HepG2 (cell line): ENCODE results near the gene EXPH5. TPM values are rescaled to one million over a fixed set of nuclear protein-coding genes. Genes with fewer than 3 reads are reported as not detected.

Experiments
- ATAC-seq: fragments of 200-7000 bp; cut with Tn5 transposase; 3 replicates; pipeline ENCODE4 v1.9.1; 2020; ENCODE audit warnings: mild to moderate bottlenecking, moderate library complexity
- BruUV-seq: library from RNA; stranded (reverse); fragments of 400-500 nt; replicated peaks from 2 replicates; lab custom pipeline; 2021; lab: Mats Ljungman, UMichigan
- CTCF ChIA-PET: fragments of 300-600 bp; formaldehyde crosslinking; extraction: SDS; loops from one replicate; lab custom pipeline; 2021; ENCODE audit warnings: low total read pairs, inconsistent platforms, low intra/inter-chr PET ratio; lab: Yijun Ruan, JAX
- POLR2A ChIA-PET: fragments of 350-600 bp; sonication (Branson Sonifier 250); formaldehyde crosslinking; loops from one replicate; lab custom pipeline; 2020; ENCODE audit warnings: antibody characterized with exemption, inconsistent platforms; lab: Yijun Ruan, JAX
- DNase-seq: peaks from one replicate; pipeline ENCODE4 v3.0.0-alpha.2; 2015; ENCODE audit warnings: low spot score
- FAIRE-seq: peaks from 3 replicates; lab custom pipeline; 2011; peaks lifted over from hg19 to GRCh38; lab: Jason Lieb, UNC
- H2AFZ ChIP-seq: one replicate; pipeline ENCODE4 v1.6.1; 2011; ENCODE audit warnings: low read length, inconsistent platforms
- H3K27ac ChIP-seq: fragments of 300-600 bp; 3 replicates; pipeline ENCODE4 v1.8.0; 2011; ENCODE audit warnings: mixed run types, mild to moderate bottlenecking, mixed read lengths, low read length, inconsistent platforms; ENCODE audit not compliant: insufficient read depth; ENCODE audit errors: extremely low read length
- H3K27me3 ChIP-seq, 2 experiments: fragments of 200-600 bp in 1 of 2; 2 replicates in 1 of 2; 3 replicates in 1 of 2; pipeline versions ENCODE4 v1.6.0 to v1.8.0; 2011; ENCODE audit warnings: low read length in 2 of 2, mild to moderate bottlenecking in 2 of 2, moderate library complexity in 2 of 2, inconsistent platforms in 1 of 2; ENCODE audit not compliant: insufficient read depth in 2 of 2, control insufficient read depth in 1 of 2
- H3K36me3 ChIP-seq, 2 experiments: fragments of 200-600 bp in 1 of 2; replicated peaks in 1 of 2; 2 replicates in 1 of 2; 3 replicates in 1 of 2; pipeline versions ENCODE4 v1.5.1 to v1.8.0; 2011; ENCODE audit warnings: low read length in 2 of 2, inconsistent platforms in 1 of 2; ENCODE audit not compliant: insufficient read depth in 2 of 2, control insufficient read depth in 1 of 2
- H3K4me1 ChIP-seq: 2 replicates; pipeline ENCODE4 v1.5.1; 2012; ENCODE audit warnings: low read length, inconsistent platforms; ENCODE audit not compliant: insufficient read depth
- H3K4me2 ChIP-seq: 2 replicates; pipeline ENCODE4 v1.6.0; 2011; ENCODE audit warnings: low read depth, low read length, inconsistent platforms
- H3K4me3 ChIP-seq, 3 experiments: fragments of 200-600 bp in 1 of 3; sonication (generic), shearing (Covaris generic) in 1 of 3; replicated peaks in 1 of 3; 2 replicates each; pipeline ENCODE4 v1.5.1; 2011 to 2016; ENCODE audit warnings: low read length in 3 of 3, inconsistent platforms in 2 of 3, low read depth in 2 of 3, mild to moderate bottlenecking in 2 of 3, control low read depth in 1 of 3, mixed read lengths in 1 of 3; ENCODE audit not compliant: insufficient read depth in 1 of 3
- H3K79me2 ChIP-seq: one replicate; pipeline ENCODE4 v1.6.1; 2011; ENCODE audit warnings: low read length, inconsistent platforms; ENCODE audit not compliant: insufficient read depth
- H3K9ac ChIP-seq: 2 replicates; pipeline ENCODE4 v1.6.0; 2011; ENCODE audit warnings: mild to moderate bottlenecking, low read depth, low read length, inconsistent platforms; ENCODE audit not compliant: insufficient read depth
- H3K9me3 ChIP-seq: 2 replicates; pipeline ENCODE4 v1.5.1; 2012; ENCODE audit warnings: mild to moderate bottlenecking, low read length
- H4K20me1 ChIP-seq: 2 replicates; pipeline ENCODE4 v1.6.0; 2011; ENCODE audit warnings: inconsistent platforms, mild to moderate bottlenecking, low read length, moderate library complexity; ENCODE audit not compliant: insufficient read depth
- PHF20 ChIP-seq: sonication (generic); formaldehyde crosslinking; IDR thresholded peaks from 2 replicates; pipeline ENCODE4 v1.5.0; 2020; ENCODE audit warnings: mild to moderate bottlenecking, missing genetic modification reagents
- SRF ChIP-seq: IDR thresholded peaks from 2 replicates; pipeline ENCODE4 v1.6.1; 2011; ENCODE audit warnings: mild to moderate bottlenecking, low read depth, low read length, moderate library complexity
- ZEB1 ChIP-seq: IDR thresholded peaks from 2 replicates; pipeline ENCODE4 v1.6.1; 2012; ENCODE audit warnings: mild to moderate bottlenecking, low read depth, inconsistent platforms; ENCODE audit not compliant: insufficient replicate concordance
- ZFP36 ChIP-seq: fragments of 150-350 bp; IDR thresholded peaks from 2 replicates; pipeline ENCODE4 v1.6.1; 2018; ENCODE audit warnings: borderline replicate concordance, low read length, low read depth; ENCODE audit not compliant: partially characterized antibody
- ZIK1 ChIP-seq: sonication (generic); formaldehyde crosslinking; IDR thresholded peaks from 2 replicates; pipeline ENCODE4 v1.5.0; 2020; ENCODE audit warnings: mild to moderate bottlenecking, low read depth, missing genetic modification reagents, borderline replicate concordance
- ZNF468 ChIP-seq: sonication (generic); formaldehyde crosslinking; IDR thresholded peaks from 2 replicates; pipeline ENCODE4 v1.8.0; 2022; ENCODE audit warnings: mild to moderate bottlenecking, moderate library complexity, missing genetic modification reagents
- ZNF563 ChIP-seq: sonication (generic); formaldehyde crosslinking; IDR thresholded peaks from 2 replicates; pipeline ENCODE4 v1.8.0; 2022; ENCODE audit warnings: mild to moderate bottlenecking, moderate library complexity, missing genetic modification reagents
- ZNF747 ChIP-seq: sonication (generic); formaldehyde crosslinking; IDR thresholded peaks from 2 replicates; pipeline ENCODE4 v1.8.1; 2023; ENCODE audit warnings: missing genetic modification reagents, mild to moderate bottlenecking, borderline replicate concordance
- WGBS: methylation state at CpG from one replicate; pipeline ENCODE4 v1.1.6; 2017; ENCODE audit warnings: low lambda C conversion rate; 5-methylcytosine and 5-hydroxymethylcytosine counted together
- in situ Hi-C: cut with HindIII; loops from 2 replicates; pipeline ENCODE4 v1.10.0; 2017; ENCODE audit warnings: low pct_unique_long_range_greater_than_20kb; ENCODE audit not compliant: extremely low pct_ligation_motif_present
- intact Hi-C: fragments of 100-400 bp; cut with micrococcal nuclease; formaldehyde crosslinking; loops from one replicate; pipeline ENCODE4 v1.10.0; 2022; ENCODE audit not compliant: unreplicated experiment
- polyA plus RNA-seq, 8 experiments: library from polyadenylated mRNA; depleted of rRNA in 3 of 8; stranded (reverse) in 7 of 8; unstranded in 1 of 8; fragments of >200 nt; fragmentation: Illumina TruSeq in 4 of 8; extraction: Trizol in 4 of 8; gene quantifications; 2 replicates each; pipeline versions ENCODE4 v1.2.1 to v1.2.3, GENCODE V29; 2011 to 2016; ENCODE audit warnings: low read depth in 4 of 8, missing spikeins in 1 of 8, mixed read lengths in 1 of 8; ENCODE audit not compliant: insufficient read depth in 1 of 8
- total RNA-seq, 5 experiments: library from RNA; depleted of rRNA; stranded (reverse); fragments of >200 nt; fragmentation: Illumina TruSeq; extraction: Trizol; gene quantifications; 2 replicates each; pipeline ENCODE4 v1.2.3, GENCODE V29; 2016; ENCODE audit warnings: low read depth in 1 of 5
- TF ChIP-seq, protein P1 (sequence below): sonication (generic); formaldehyde crosslinking; conservative IDR thresholded peaks from 2 replicates; pipeline ENCODE4 v1.8.0; 2022; ENCODE audit warnings: missing genetic modification reagents
- TF ChIP-seq, protein P2 (sequence below): sonication (generic); formaldehyde crosslinking; IDR thresholded peaks from 2 replicates; pipeline ENCODE4 v1.4.0; 2020; ENCODE audit warnings: mild to moderate bottlenecking, missing genetic modification reagents

The EXPH5 gene
- total and polyA plus RNA-seq, 2 of the 13 experiments (the other 11 are each of a cell fraction or from before 2014, with no cell fraction given), result under 0.01 to 0.02 TPM

DNA sequence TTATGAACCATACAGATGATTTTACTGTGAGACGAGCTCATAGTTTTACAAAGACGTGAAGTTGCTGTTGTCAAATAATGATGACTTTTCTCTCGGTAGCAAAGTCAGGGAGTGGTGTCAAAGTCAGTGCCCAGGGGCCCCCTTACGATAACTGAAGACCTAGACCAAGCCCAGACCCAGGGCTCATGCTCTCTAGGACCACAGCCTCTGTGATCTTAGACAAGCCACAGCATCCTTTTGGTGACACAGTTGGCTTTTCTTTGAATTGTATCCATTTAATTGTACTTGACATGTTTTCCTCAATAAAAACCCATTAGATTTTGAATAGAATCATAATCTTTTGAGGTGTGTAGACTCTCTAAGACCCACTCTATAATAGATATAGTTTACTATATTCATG, 77.4 kb downstream of the EXPH5 start:
- POLR2A ChIA-PET, result no interaction called here
- ATAC-seq, result no peak
- no peak for FAIRE-seq
- H2AFZ ChIP-seq, result no peak overlapping the region
- H3K27me3 ChIP-seq, result no peaks in the 10 kb centered on the region; a peak in 1 of 5 replicates
- no peak for TF ChIP-seq ZNF468
- no peak for TF ChIP-seq ZFP36
- TF ChIP-seq, protein P1, sequence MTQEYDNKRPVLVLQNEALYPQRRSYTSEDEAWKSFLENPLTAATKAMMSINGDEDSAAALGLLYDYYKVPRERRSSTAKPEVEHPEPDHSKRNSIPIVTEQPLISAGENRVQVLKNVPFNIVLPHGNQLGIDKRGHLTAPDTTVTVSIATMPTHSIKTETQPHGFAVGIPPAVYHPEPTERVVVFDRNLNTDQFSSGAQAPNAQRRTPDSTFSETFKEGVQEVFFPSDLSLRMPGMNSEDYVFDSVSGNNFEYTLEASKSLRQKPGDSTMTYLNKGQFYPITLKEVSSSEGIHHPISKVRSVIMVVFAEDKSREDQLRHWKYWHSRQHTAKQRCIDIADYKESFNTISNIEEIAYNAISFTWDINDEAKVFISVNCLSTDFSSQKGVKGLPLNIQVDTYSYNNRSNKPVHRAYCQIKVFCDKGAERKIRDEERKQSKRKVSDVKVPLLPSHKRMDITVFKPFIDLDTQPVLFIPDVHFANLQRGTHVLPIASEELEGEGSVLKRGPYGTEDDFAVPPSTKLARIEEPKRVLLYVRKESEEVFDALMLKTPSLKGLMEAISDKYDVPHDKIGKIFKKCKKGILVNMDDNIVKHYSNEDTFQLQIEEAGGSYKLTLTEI (CRISPR knock-in tag), result no peak
- no peak for TF ChIP-seq ZIK1 (CRISPR knock-in tag)
- TF ChIP-seq, all 625 proteins: peak for 0
- Histone ChIP-seq H3K27ac (no peak overlapping the region), H3K4me1 (no peaks in the 10 kb centered on the region), H3K4me3 (no peak overlapping the region), H4K20me1 (no peaks in the 10 kb centered on the region), H3K4me2 (no peak overlapping the region), H3K9ac (no peak overlapping the region), H3K9me3 (no peaks in the 10 kb centered on the region), H3K79me2 (no peaks in the 10 kb centered on the region), H3K36me3 (no peaks in the 10 kb centered on the region)
- no TSS peak for BruUV-seq
- in situ Hi-C loops, result no loop called here
- CTCF ChIA-PET, result no interaction called here
- 65% methylated on average over 3 of the region's 4 CpGs for WGBS
- DNase-seq, result no peak
- intact Hi-C loops, result no loop called here

DNA sequence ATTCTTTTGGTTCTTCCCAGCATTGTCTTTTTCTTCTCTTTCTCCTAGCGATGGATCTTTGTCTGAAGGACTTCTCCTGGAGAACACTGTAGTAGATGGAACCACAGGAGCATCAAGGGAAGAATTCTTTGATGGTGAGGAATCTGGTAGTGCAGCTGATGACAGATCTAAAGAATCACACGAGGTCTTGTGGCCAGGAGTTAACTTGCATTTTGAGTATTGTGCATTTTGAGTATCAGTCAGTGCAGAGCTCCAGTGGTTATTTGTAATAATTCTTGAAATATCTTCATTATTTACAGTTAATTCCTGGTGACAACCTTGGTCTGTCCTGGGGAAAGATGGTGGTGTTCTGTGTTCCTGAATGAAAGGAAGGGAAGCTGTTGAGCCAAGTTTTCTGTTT, 80.9 kb downstream of the EXPH5 start:
- Histone ChIP-seq H3K9me3 (no peaks in the 10 kb centered on the region), H3K4me1 (no peaks in the 10 kb centered on the region), H4K20me1 (no peaks in the 10 kb centered on the region), H3K79me2 (no peaks in the 10 kb centered on the region), H3K36me3 (no peaks in the 10 kb centered on the region), H3K27ac (no peak overlapping the region), H2AFZ (no peak overlapping the region), H3K4me2 (no peak overlapping the region), H3K9ac (no peak overlapping the region), H3K4me3 (no peak overlapping the region), H3K27me3 (no peaks in the 10 kb centered on the region)
- in situ Hi-C loops, result no loop called here
- no TSS peak for BruUV-seq
- DNase-seq (no peak), FAIRE-seq (no peak), ATAC-seq (no peak)
- WGBS, result 32% methylated on average over 2 of the region's 2 CpGs
- intact Hi-C loops, result no loop called here
- ChIA-PET POLR2A (no interaction called here), CTCF (no interaction called here)
- no peak for TF ChIP-seq ZEB1
- TF ChIP-seq PHF20 (CRISPR knock-in tag), result no peak
- no peak for TF ChIP-seq ZNF563 (CRISPR knock-in tag)
- TF ChIP-seq ZNF747 (CRISPR knock-in tag), result no peak
- TF ChIP-seq, protein P2, sequence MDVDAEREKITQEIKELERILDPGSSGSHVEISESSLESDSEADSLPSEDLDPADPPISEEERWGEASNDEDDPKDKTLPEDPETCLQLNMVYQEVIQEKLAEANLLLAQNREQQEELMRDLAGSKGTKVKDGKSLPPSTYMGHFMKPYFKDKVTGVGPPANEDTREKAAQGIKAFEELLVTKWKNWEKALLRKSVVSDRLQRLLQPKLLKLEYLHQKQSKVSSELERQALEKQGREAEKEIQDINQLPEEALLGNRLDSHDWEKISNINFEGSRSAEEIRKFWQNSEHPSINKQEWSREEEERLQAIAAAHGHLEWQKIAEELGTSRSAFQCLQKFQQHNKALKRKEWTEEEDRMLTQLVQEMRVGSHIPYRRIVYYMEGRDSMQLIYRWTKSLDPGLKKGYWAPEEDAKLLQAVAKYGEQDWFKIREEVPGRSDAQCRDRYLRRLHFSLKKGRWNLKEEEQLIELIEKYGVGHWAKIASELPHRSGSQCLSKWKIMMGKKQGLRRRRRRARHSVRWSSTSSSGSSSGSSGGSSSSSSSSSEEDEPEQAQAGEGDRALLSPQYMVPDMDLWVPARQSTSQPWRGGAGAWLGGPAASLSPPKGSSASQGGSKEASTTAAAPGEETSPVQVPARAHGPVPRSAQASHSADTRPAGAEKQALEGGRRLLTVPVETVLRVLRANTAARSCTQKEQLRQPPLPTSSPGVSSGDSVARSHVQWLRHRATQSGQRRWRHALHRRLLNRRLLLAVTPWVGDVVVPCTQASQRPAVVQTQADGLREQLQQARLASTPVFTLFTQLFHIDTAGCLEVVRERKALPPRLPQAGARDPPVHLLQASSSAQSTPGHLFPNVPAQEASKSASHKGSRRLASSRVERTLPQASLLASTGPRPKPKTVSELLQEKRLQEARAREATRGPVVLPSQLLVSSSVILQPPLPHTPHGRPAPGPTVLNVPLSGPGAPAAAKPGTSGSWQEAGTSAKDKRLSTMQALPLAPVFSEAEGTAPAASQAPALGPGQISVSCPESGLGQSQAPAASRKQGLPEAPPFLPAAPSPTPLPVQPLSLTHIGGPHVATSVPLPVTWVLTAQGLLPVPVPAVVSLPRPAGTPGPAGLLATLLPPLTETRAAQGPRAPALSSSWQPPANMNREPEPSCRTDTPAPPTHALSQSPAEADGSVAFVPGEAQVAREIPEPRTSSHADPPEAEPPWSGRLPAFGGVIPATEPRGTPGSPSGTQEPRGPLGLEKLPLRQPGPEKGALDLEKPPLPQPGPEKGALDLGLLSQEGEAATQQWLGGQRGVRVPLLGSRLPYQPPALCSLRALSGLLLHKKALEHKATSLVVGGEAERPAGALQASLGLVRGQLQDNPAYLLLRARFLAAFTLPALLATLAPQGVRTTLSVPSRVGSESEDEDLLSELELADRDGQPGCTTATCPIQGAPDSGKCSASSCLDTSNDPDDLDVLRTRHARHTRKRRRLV (CRISPR knock-in tag), result no peak
- TF ChIP-seq SRF, result no peak
